NCI-H748 (cell line): ENCODE results near the gene GNG3.
"Not testable (repeated sequence)": the region's sequence is repeated elsewhere in the genome, so short reads cannot be mapped to it uniquely, and the experiment has no call there.

ENCODE experiments used
- DNase-seq: peaks from one replicate; lab custom pipeline; 2025; ENCODE audit not compliant: unreplicated experiment; lab: John Stamatoyannopoulos, UW

Gene GNG3

GRCh38 chr11:62687508-62688396, 19.7 kb upstream of the GNG3 start:
- no peak for DNase-seq

GRCh38 chr11:62688491-62688890, 19.0 kb upstream of the GNG3 start:
- DNase-seq = no peak

- DNase-seq = no peak
Measured at GRCh38 chr11:62689421-62690183, 17.9 kb upstream of the GNG3 start, which contains the start of gene LRRN4CL. Gene LRRN4CL, minus strand, starts transcription at chr11:62689530. Its CDS starts 1,022 bp downstream, at chr11:62688508.

- not testable (repeated sequence) for DNase-seq
Measured at GRCh38 chr11:62693624-62694023, 13.9 kb upstream of the GNG3 start.

DNA sequence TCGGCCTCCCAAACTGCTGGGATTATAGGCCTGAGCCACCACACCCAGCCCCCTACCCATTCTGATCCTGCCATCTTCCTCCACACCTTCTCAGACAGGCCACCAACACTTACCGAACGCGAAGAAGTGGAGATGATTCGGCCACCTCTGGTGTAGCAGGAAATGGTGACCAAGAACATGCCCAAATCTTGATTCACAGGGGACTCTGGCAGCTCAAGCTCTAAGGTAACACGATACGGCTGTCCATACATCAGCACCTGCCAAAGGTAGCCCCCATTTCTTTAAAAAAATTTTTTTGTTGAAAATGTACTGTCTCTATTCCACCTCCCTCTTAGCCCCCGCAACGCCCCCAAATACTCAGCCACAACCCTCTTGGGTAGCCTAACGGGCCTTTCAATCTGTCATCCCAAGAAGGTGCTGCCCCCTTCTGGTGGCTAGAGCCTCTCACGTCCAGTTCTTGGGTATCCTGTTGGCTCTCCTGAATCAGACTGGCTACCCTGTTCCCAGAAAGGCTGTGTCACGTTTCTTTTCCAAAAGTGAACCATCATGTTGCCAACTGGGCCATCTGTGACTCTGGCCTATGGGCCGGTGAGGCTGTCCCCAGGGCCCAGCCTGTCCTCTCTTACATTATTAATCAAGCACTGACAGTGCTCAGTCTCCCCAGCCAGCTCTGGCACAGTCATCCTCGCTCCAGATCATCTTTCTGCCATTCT, 12.9 kb upstream of the GNG3 start:
- DNase-seq = peak; percentile 70

DNA sequence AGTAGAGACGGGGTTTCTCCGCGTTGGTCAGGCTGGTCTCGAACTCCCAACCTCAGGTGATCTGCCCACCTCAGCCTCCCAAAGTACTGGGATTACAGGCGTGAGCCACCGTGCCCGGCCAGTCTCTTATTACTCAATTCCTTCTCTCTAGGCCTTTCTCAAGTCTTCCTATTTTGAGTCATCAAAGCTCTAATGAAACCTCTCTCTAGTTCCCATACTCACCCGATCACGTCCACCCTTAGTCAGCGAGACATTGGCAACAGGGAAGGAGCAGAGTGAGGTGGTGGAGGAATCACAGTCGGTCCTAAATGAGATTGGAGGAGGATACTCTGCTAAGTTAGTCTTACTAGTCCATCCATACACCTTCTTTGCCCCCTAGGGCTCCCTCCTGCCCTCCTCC, 5.2 kb upstream of the GNG3 start:
- no peak for DNase-seq

DNA sequence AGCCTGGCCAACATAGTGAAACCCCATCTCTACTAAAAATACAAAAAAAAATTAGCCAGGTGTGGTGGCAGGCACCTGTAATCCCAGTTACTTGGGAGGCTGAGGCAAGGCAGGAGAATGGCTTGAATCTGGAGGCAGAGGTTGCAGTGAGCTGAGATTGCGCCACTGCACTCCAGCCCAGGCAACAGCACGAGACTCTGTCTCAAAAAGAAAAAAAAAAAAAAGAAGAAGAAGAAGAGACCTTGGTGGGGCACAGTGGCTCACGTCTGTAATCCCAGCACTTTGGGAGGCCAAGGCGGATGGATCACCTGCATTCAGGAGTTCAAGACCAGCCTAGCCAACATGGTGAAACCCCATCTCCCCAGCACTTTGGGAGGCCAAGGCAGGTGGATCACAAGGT, 3.6 kb upstream of the GNG3 start:
- DNase-seq = not testable (repeated sequence)

DNA sequence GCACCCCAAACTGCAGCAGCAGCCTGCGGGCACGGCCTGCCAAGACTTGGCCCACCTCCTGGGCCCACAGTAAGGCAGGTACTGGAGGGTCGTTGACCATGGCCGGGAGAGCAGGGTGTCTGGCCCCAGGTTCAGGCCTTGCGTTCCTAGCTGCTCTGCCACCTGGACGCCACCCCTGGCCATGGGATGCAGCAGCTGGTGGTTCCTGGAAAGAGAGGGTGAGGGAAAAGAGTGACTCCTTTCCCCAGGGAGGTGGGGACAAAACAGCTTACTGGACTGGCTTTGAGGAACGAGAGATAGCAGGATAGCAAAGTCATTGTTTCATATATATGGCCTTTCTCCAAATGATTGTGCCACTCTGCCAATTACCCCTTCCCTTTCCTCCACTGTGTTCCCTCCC, 2.1 kb upstream of the GNG3 start:
- DNase-seq = peak; percentile 59

DNA sequence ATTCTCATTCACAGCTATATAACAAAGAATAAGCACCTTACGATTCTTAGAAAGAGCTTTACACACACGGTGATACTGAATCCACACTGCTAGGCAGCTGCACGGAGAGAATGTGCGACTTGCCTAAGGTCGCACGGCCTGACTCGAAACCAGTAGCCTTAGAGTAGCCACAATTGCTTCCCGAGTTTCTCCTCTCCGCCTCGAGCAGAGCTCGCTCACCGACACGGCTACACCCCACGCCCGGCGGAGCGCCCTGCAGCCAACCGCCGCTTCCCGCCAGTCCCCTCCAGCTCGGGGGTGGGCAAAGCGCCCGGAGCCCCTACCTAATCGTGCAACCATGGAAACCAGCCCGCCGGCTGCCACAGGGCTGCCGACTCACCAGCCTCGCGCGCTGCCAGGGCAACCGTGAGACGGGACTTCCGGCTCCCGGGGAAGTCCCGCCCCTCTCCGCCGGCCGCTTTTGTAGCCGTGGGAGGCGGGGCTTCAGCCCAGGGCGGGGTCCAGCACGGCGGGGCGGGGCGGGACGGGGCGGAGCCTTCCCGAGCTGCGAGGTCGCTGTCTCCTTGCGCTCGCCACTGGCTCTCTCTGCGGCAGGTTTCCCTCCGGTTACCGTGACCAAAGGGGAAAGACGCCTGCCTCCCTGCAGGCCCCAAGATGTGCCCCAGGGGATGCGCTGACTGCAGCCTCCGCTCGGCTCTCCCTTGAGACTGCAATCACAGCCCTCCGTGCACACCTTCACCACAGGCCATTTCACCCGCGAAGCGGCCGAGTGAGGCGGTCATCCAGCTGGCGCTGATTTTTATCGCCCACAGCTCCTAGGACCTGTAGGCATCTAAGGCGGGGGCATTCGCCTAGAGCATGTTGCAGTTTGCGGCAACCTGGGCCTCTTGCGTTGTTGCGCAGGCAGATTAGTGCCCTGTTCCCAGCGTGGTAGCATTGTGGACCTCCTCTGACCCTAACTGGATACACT, 1.3 kb upstream of the GNG3 start:
- peak; percentile 99 for DNase-seq

DNA sequence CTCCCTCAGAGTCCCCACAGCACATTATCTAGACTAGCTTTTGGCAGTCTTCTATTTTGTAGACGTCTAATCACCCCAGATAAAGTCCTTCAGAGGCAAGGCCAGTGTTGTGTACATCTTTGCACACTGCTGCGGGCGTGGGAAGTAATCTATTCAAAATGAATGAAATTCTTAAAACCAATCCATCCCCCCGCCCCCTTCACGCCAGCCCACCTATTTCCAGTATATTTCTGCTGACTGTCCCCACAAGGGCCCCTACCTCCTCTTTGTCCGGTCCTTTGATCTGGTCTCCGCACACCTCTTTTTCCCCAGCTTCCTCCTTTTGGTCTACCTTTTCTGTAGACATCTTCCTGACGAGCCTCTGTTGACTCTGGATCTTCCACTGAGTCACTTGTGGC, 627 bp upstream of the GNG3 start:
- no peak for DNase-seq

GRCh38 chr11:62708392-62708791, 916 bp downstream of the GNG3 start:
- no peak for DNase-seq

GRCh38 chr11:62708793-62709192, 1.3 kb downstream of the GNG3 start:
- peak; percentile 76 for DNase-seq

GRCh38 chr11:62709247-62710000, 1.9 kb downstream of the GNG3 start:
- peak; percentile 99 for DNase-seq

GRCh38 chr11:62710001-62710345, 2.5 kb downstream of the GNG3 start:
- DNase-seq = no peak

DNA sequence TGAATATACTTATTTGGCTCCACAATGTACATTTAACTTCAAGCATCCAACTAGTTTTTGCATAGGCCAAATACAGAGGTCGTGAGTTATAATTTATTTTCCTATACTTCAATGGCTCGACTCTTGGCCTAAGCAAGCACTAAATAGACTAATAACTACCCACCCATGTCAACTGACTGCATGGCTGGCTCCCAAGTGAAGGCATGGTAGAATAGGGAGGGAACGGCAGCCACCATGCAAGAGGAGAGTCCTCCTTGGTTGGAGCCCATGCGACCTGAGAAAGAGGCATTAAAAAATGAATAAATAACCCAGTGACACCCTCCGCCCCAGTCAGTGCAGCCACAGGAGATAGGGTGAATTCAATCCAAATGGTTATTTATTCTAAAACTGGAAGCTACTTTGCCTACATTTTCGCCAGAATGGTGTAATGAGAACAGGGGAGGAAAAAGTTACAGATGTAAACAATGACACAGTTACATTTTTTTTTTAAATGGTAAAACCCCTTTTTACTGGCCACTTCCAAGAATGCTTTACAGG, 4.9 kb downstream of the GNG3 start:
- no peak for DNase-seq

GRCh38 chr11:62712861-62713260, 5.4 kb downstream of the GNG3 start:
- DNase-seq = no peak

DNA sequence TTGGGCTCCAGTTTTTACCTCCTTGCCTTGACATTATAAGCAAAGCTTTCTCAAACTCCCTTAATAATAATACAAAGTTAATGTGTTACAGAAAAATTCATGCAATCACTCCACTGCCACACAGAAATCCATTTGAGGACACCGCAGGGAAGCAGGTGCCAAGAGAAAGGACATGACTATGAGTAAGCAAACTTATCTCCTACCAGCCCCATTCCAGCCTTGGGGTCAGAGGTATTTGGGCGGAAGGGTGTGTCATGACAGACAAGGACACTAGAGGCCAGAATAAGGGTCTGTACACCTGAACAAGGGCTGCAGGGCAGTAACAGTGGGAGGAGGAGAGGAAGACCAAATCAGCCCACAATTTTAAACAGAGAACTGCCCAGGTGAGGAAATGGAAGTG, 5.9 kb downstream of the GNG3 start:
- no peak for DNase-seq

GRCh38 chr11:62715150-62716130, 8.0 kb downstream of the GNG3 start:
- DNase-seq = no peak
